DMS 273 (cell line): ENCODE results near the gene RAD51B.
"Not testable (repeated sequence)": the region's sequence is repeated elsewhere in the genome, so short reads cannot be mapped to it uniquely, and the experiment has no call there.

Source experiments
- DNase-seq: peaks from one replicate; lab custom pipeline; 2025; ENCODE audit not compliant: unreplicated experiment; lab: John Stamatoyannopoulos, UW

The RAD51B gene

GRCh38 chr14:68413509-68413908 is 593.9 kb downstream of the RAD51B start:
- DNase-seq = no peak

GRCh38 chr14:68414121-68414520 is 594.5 kb downstream of the RAD51B start:
- DNase-seq = no peak

GRCh38 chr14:68416171-68416570 is 596.6 kb downstream of the RAD51B start:
- DNase-seq = no peak

GRCh38 chr14:68417009-68417650 is 597.6 kb downstream of the RAD51B start:
- peak; percentile 5 for DNase-seq

- no peak for DNase-seq
Observed at GRCh38 chr14:68418174-68419118, 598.9 kb downstream of the RAD51B start.

- DNase-seq = no peak
Observed at GRCh38 chr14:68420350-68420749, 600.8 kb downstream of the RAD51B start.

- DNase-seq = no peak
Observed at GRCh38 chr14:68421116-68421515, 601.5 kb downstream of the RAD51B start.

- no peak for DNase-seq
Observed at GRCh38 chr14:68423686-68424085, 604.1 kb downstream of the RAD51B start.

- no peak for DNase-seq
Observed at GRCh38 chr14:68424443-68425172, 605.0 kb downstream of the RAD51B start.

- DNase-seq = no peak
Observed at GRCh38 chr14:68426661-68427549, 607.3 kb downstream of the RAD51B start.

GRCh38 chr14:68427550-68427890 is 607.9 kb downstream of the RAD51B start:
- DNase-seq = no peak

- not testable (repeated sequence) for DNase-seq
Observed at GRCh38 chr14:68428900-68429299, 609.3 kb downstream of the RAD51B start.

GRCh38 chr14:68434173-68434572 is 614.6 kb downstream of the RAD51B start:
- DNase-seq = not testable (repeated sequence)

- DNase-seq = not testable (repeated sequence)
Observed at GRCh38 chr14:68435631-68436030, 616.1 kb downstream of the RAD51B start.

- DNase-seq = no peak
Observed at GRCh38 chr14:68439676-68440075, 620.1 kb downstream of the RAD51B start.

GRCh38 chr14:68440820-68441219 is 621.2 kb downstream of the RAD51B start:
- no peak for DNase-seq

- DNase-seq = no peak
Observed at GRCh38 chr14:68441542-68441941, 622.0 kb downstream of the RAD51B start.

- no peak for DNase-seq
Observed at GRCh38 chr14:68442828-68443629, 623.5 kb downstream of the RAD51B start.

GRCh38 chr14:68444449-68445168 is 625.0 kb downstream of the RAD51B start:
- peak; percentile 21 for DNase-seq
